Kidney (tissue), 14 donors: Measurements from ENCODE around the gene JADE2. TPM values are rescaled to one million over a fixed set of nuclear protein-coding genes. Genes with fewer than 3 reads are reported as not detected.

Source experiments
- DNase-seq, 5 donors: peaks; one replicate each; pipeline ENCODE4 v3.0.0-alpha.2; 2013 to 2020
- FAIRE-seq: peaks from 2 replicates; lab custom pipeline; 2012; peaks lifted over from hg19 to GRCh38; lab: Jason Lieb, UNC
- H3K27ac ChIP-seq, 2 donors: one replicate each; pipeline ENCODE4 v1.7.0; 2013; ENCODE audit warnings: low read depth in 2 of 2, low read length in 2 of 2, inconsistent platforms in 1 of 2
- H3K27me3 ChIP-seq: one replicate; pipeline ENCODE4 v1.7.1; 2013; ENCODE audit warnings: low read length, inconsistent platforms; ENCODE audit not compliant: control insufficient read depth, insufficient read depth
- H3K36me3 ChIP-seq, 3 donors: one replicate each; pipeline versions ENCODE4 v1.7.0 to v1.7.1; 2013; ENCODE audit warnings: low read length in 3 of 3, control low read depth in 1 of 3, inconsistent platforms in 1 of 3; ENCODE audit not compliant: insufficient read depth in 3 of 3, control insufficient read depth in 2 of 3
- H3K4me1 ChIP-seq, 3 donors: one replicate each; pipeline versions ENCODE4 v1.7.0 to v1.7.1; 2013; ENCODE audit warnings: low read length in 3 of 3, inconsistent platforms in 1 of 3, low read depth in 1 of 3; ENCODE audit not compliant: control insufficient read depth in 2 of 3, insufficient read depth in 2 of 3
- H3K4me3 ChIP-seq, 3 donors: one replicate each; pipeline versions ENCODE4 v1.7.0 to v1.8.1; 2013; ENCODE audit warnings: low read length in 3 of 3, control low read depth in 1 of 3, inconsistent platforms in 1 of 3
- H3K9ac ChIP-seq, 3 donors: one replicate each; pipeline versions ENCODE4 v1.7.0 to v1.7.1; 2013; ENCODE audit warnings: low read length in 3 of 3, control low read depth in 1 of 3, inconsistent platforms in 1 of 3
- H3K9me3 ChIP-seq, 3 donors: one replicate each; pipeline versions ENCODE4 v1.7.0 to v1.7.1; 2013; ENCODE audit warnings: low read length in 3 of 3, control low read depth in 1 of 3, inconsistent platforms in 1 of 3; ENCODE audit not compliant: control insufficient read depth in 2 of 3, insufficient read depth in 1 of 3
- CTCF ChIP-seq: IDR thresholded peaks from 3 replicates; pipeline ENCODE4 v1.5.1; 2012; ENCODE audit warnings: mild to moderate bottlenecking, moderate library complexity, borderline replicate concordance; ENCODE audit not compliant: insufficient read depth; ENCODE audit errors: extremely low read depth
- intact Hi-C: fragments of 100-400 bp; cut with DNase I; formaldehyde crosslinking; loops from one replicate; pipeline ENCODE4 v1.11.1; 2022
- polyA plus RNA-seq: library from polyadenylated mRNA; stranded (reverse); fragments of 350-450 nt; fragmentation: Illumina TruSeq; extraction: RNeasy Lipid Tissue Mini Kit (QIAGEN cat#74804); gene quantifications from one replicate; pipeline ENCODE4 v1.2.3, GENCODE V29; 2014; ENCODE audit warnings: low read depth, low replicate concordance; ENCODE audit not compliant: insufficient read depth
- total RNA-seq: library from RNA; stranded (reverse); fragmentation: NEBNext Ultra II Directional; extraction: Animal tissue kit (Norgen Biotek cat#: 25700); gene quantifications from one replicate; pipeline ENCODE4 v1.2.1, GENCODE V29; 2021
- donor health status: control.
- donor health status: control.
- donor health status: control.
- donor health status: control.
- donor health status: control.
- donor health status: DM: yes; HTN: yes; CAD: no.
- donor health status: Normal renal cell carcinoma (clear cell type).

The JADE2 gene
- total and polyA plus RNA-seq, 2 donors from 2014 or later: 9.2 to 99.6 TPM

DNA sequence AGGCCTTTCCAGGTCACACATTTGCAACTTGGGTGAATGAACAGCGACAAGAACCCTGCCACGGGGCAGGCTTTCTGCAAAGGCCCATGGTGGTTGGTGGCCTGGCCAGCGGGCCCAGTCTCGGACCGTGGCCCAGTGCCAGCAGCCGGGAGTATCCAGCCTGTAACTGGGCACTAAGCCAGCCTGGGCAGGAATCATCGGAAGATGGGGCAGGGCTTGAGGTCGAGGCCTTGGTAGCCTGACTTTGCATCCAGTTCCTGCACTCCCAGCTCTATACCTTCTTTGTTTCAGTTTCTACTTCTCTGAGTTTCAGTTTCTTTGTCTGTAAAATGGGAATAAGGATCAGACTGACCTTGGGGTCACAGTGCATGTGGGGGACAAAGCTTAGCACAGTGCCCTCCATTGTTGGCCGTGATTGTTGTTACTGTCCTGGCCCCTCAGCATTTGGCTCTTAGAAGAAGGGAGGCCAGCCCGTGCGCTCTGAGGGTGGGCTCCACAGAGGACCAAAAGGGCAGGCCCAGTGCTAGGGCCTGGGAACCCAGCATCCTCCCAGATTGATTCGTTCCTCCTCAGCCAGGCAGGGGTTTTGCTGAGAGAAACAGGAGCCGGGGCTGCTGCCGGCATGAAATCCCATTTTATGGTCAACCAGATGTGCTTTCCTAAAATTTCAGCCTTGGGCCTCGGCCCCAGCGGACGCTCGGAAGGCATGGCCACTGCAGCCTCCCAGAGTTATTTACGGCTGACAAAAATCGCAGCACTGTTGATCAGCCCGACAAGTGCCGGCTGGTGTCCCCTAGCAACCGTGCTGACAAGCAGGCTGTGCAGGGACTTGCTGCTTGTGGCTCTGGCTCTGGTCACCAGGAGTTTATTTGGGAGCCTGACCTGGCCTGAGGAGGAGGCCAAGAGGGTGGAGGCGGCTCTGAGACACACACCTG is 43.6 kb downstream of the JADE2 start:
- FAIRE-seq (peak; percentile 17), DNase-seq (peak in 4 of 5 donors; percentile 78 to 94 (median 90))
- H3K27ac ChIP-seq: peak overlapping the region; percentile 4 to 25
- H3K4me3 ChIP-seq: no peak overlapping the region
- TF ChIP-seq CTCF: no peak
- no peaks in the 10 kb centered on the region for H3K9me3 ChIP-seq
- H3K36me3 ChIP-seq: peaks cover 1 to 79% (median 59%) of the 10 kb centered on the region in 3 donors
- H3K27me3 ChIP-seq: no peaks in the 10 kb centered on the region
- intact Hi-C loops: no loop called here
- H3K9ac ChIP-seq: no peak overlapping the region
- H3K4me1 ChIP-seq: peaks cover 0 to 39% (median 23%) of the 10 kb centered on the region in 3 donors

GRCh38 chr5:134569758-134570364 is 44.4 kb downstream of the JADE2 start:
- DNase-seq: peak in 1 of 5 donors; percentile 53
- peaks cover 0 to 39% (median 23%) of the 10 kb centered on the region in 3 donors for H3K4me1 ChIP-seq
- intact Hi-C loops: no loop called here
- no peak overlapping the region for H3K4me3 ChIP-seq
- no peak for FAIRE-seq
- H3K36me3 ChIP-seq: peaks cover 0 to 79% (median 59%) of the 10 kb centered on the region in 3 donors
- no peak overlapping the region for H3K9ac ChIP-seq
- no peaks in the 10 kb centered on the region for H3K9me3 ChIP-seq
- peak overlapping the region; percentile 21 to 25 for H3K27ac ChIP-seq
- H3K27me3 ChIP-seq: no peaks in the 10 kb centered on the region
- TF ChIP-seq CTCF: no peak

GRCh38 chr5:134570365-134570758 is 44.9 kb downstream of the JADE2 start:
- FAIRE-seq (no peak), DNase-seq (peak in 1 of 5 donors; percentile 54)
- Histone ChIP-seq H3K9me3 (no peaks in the 10 kb centered on the region), H3K36me3 (peaks cover 0 to 78% (median 58%) of the 10 kb centered on the region in 3 donors), H3K4me1 (peaks cover 0 to 39% (median 23%) of the 10 kb centered on the region in 3 donors), H3K27ac (no peak overlapping the region), H3K9ac (no peak overlapping the region), H3K27me3 (no peaks in the 10 kb centered on the region), H3K4me3 (no peak overlapping the region)
- no peak for TF ChIP-seq CTCF
- intact Hi-C loops: no loop called here
